NCI-H446 treated with DMSO at 0.1 percent for 48 hours (cell line): ENCODE measurements around the gene CKLF.
"Not testable (repeated sequence)": the region's sequence is repeated elsewhere in the genome, so short reads cannot be mapped to it uniquely, and the experiment has no call there.

Experiments
- DNase-seq: peaks from one replicate; lab custom pipeline; 2025; lab: John Stamatoyannopoulos, UW

Gene CKLF

DNA sequence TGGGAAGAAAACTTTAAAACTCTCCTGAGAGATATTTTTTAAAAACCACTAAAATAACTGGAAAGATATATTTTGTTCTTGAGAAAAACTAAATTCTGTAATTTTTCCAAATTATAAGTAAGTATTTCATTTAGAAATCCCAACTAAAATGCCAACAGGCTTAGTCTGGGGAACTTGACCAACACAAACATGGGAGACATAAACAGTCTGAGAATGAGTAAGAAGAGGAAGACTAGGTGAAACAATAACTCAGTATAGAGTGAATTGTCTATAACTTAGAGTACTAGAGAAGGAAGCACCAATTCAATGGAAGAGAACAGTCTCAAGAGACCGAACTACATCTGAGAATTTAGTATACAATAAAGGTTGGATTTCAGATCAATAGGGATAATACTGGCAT lies 16.8 kb downstream of the CKLF start:
- DNase-seq, result no peak

DNA sequence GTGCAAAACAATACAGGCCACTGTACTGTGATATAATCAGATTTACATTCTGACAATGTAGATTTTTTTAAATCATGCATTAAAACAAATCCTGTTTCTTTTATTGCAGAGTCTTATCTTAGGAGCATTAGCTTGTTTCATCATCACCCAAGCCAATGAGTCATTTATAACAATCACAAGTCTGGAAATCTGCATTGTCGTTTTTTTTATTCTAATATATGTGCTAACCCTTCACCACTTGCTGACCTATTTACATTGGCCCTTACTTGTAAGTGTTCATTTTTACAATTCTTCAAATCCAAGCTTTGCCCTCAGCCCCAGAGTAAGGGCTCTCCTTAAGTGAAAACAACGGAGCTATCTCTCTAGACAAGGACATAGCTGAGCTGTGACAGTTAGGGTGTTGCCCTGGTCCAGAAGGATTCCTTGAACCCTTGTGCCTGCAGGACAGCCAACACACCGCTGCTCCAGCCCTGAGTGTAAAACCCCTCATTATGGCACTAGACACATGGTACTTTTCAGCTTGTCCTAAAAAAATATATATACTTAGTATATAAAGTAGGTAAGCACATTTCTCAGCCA lies 17.5 kb downstream of the CKLF start:
- no peak for DNase-seq

DNA sequence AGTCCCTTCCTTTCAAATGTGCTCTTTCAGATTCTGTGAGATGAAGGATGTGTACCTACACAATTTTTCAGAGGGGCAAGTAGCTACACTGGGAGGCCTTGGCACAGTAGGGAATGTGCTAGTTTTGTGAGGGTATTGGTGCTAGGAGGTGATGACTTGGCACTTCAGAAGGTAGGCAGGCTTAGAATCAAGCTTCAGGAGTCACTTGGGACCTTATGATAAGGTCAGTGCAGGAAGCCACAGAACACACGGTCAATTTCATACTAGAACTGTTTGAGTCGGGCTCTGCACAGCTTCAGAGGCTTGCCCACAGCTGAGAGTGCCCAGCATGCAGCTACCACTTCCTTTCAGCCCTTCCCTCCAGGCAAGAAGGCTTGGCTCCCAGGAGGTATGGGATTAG lies 20.0 kb downstream of the CKLF start:
- DNase-seq, result no peak

DNA sequence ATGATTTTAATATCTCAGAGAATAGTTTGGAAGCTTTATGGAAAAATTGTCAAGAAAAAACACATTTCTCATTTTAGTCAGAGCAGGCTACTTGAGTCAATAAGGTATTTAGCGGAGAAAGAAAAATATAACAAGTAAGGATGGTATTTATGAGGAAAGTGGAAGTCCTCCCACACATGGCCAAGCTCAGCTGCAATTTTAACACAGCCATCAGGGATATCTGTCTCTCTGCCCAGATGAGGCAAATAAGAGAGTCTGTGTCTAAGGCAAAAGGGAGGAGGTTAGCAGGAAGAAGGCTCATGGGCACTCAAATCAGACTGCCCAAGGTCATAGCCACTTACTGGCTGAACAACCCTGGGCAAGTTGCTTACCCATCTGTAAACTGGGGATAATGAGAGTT lies 21.7 kb downstream of the CKLF start:
- no peak for DNase-seq

DNA sequence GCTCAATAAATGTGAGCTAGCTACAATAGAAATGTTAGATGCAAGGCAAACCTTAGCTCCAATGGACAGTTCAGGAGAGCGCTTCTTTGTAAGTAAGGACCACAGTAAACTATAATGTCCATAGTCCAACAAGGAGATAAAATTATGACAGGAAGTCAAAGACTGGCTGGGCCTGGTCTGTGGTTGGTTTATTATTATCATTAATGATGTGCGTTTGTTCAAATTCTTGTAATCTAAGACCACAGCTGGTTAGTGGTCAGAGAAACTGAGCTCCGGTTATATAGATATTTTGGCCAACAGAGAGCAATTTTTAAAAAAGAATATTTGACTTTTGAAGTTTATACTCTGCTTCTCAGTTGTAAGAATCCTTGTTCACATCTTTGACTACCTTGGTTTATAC lies 22.2 kb downstream of the CKLF start:
- DNase-seq, result no peak

DNA sequence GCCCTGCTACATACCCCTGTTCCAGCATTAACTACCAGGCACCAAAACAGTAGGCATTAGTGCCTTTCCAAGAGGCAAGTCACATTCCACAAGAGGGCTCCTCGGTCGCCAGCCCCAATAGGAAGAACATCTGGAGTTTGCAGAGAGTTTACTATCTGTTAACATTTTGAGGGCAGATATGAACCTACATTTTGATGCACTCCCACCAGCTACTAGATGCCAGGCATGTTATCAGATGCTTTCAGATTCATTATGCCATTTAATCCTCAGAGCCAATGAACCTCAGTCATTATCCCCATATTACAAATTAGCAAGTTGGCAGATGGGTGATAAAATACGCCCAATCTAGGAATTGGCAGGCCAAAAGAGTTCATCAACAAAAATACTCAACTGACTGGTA lies 22.7 kb downstream of the CKLF start:
- DNase-seq, result no peak

DNA sequence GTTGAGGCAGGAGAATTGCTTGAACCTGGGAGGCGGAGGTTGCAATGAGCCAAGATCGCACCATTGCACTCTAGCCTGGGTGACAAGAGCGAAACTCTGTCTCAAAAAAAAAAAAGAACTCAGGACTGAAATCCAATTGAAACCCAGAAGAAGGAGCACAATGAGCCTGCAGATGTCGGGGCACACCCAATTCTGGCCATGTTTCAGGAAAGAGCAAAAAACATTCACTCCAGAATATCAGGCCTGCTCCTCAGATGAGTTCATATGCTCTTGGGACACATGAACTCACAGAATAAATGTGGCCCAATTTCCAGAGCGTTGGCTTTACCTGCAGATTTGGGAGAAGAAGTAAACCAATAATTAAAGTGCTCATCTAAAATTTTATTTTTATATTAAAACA lies 23.9 kb downstream of the CKLF start:
- DNase-seq, result no peak

DNA sequence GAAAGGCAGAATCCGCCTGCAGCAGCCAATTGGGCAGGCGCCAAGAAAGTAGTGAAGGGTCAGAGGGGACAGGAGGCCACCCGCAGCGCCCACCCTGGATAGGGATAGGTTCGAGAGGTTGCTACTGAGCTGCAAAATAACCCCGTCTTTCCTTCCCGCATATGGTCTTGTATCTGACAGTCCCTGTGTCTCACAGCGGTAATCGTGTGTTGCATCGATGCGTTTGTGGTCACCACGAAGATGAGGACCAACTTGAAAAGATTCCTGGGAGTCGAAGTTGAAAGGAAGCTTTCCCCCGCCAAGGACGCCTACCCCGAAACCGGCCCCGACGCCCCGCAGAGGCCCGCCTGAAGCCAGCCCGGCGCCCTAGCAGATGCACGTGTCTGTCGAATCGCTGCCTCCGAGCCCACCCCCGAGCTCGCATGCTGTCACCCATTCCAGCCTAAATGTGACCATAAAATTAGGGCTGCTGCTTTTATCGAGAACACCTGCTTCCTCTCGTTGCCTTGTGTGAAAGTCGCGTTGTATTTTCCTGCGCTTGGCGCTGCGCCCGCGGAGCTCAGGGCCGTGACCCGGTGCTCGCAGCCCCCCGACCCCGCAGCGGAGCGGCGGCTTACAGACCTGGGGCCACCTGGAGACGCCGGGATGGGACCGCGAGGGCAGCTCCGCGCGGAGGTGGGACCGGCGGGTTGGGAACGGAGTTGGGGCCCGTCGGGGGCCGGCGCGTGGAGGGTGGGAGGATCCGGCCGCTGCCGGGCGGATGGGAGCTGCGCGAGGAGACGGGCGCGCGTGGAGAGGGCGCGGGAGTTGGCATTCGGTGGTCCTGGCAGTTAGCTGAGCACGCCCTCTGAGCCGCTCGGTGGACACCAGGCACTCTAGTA lies 26.5 kb downstream of the CKLF start, which contains the start of gene CMTM2:
Gene CMTM2 (plus strand): TSS at position 813 of the 881 bp plus-strand sequence. CDS start 145 bp downstream, outside the sequence.
- no peak for DNase-seq

DNA sequence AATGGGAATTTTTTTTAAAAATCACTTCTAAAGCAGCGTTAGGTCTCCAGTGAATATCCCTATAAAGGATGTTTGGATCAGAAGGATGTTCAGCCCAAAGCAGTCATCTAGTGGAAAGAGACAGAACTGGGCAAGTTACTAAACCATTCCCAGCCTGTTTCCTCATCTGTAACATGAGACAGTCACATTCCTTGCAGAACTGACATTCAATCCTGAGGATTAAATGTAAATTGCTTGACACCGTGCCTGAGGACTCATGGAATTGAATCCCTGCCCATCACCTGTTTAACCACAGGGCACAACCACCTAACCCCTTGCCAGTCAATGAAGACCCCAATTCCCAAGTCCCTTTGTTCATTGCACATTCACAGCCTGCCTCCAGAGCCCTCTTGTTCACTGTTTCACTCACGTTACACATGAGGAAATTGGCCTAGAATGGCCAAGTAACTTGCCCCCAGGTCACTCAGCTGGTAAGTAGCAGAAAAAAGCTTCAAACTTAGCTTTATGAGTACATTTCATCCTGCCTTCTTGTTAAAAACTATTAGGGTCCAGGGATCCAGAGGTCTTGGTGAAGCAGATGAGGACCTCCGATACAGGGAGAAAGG lies 28.3 kb downstream of the CKLF start:
- no peak for DNase-seq

DNA sequence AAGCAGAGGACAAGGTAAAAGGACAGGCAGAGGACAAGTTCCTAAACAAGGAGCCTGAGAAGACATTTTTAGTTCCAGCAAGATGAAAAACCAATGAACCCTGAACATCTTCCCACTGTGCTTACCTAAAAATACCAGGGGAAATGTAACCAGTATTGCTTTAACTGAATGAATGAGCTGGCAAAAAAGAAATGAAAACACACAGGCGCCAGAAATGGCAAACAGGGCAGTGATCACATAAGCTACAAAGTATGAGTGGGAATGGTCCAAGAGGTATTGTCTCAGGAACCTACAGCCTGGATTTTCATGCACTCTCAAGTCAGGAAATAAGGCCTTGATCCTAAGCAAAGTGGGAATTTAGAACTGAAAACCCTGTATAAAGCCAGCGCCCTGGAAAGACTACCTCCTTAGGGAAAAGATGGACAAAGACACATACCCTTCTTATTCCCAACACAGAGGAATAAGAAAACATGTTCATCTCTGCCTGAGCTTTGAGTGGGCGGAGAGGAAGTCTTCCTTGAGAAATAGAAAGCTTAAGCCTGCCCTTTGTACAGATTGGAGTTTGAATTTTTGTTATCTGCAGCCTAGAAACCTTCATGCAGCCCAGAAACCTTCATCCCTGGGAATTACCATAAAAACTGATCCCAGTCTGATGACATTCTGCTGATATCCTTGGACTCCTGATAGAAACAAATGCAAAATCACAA lies 29.0 kb downstream of the CKLF start:
- no peak for DNase-seq

DNA sequence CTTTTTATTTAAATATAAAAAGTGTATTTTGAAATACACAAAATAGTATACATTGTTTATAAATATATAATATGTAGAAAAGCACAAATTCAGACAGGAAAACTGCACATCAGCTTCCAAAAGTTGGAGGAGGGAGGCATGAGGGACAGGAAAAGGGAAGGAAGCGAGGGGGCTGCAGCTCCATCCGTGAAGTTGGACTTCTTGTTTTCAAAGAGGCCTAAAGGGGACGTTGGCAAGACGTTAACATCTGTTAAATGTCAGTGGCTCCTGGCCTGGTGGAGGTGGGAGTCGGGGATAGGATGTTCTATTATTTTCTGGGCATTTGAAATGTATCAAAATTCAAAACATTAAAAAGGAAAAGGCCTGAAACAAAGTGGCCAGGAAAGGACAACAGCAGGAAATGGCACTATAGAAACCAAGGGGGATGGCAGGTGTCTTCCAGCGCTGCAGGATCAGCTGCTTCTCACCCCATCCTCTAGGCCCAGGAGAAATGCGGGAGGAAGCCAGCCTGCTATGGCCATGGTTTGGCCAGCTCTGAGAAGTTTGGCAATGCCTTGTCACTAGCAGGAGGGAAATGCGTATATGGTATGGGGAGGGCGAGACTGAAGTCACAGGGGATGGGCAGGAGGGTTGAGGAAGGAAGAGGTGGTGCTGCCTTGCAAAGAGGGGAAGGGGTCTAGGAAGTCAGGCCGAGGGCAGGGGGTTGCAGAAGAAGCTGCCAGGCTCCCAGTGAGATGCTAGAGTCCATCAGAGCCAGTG lies 33.3 kb downstream of the CKLF start:
- no peak for DNase-seq

DNA sequence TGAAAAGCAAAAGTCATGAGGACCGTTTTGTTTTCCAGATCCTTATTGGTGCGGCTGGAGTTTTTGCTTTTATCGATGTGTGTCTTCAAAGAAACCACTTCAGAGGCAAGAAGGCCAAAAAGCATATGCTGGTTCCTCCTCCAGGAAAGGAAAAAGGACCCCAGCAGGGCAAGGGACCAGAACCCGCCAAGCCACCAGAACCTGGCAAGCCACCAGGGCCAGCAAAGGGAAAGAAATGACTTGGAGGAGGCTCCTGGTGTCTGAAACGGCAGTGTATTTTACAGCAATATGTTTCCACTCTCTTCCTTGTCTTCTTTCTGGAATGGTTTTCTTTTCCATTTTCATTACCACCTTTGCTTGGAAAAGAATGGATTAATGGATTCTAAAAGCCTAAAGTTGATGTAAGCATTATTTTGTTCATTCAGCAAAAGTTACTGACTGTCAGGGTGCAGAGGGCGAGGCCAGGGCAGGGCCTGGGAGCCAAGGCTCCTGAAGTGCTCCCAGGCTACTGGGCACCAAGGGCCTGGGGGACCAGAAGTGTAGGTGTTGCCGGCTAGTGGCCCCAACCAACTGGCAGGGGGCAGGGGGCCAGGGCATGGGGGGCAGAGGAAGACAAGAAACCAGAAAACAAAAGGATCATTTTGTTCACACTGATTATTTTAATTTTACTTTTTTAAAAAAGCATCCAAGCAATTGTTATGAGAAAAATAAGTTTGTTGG lies 35.7 kb downstream of the CKLF start:
- DNase-seq, result no peak

DNA sequence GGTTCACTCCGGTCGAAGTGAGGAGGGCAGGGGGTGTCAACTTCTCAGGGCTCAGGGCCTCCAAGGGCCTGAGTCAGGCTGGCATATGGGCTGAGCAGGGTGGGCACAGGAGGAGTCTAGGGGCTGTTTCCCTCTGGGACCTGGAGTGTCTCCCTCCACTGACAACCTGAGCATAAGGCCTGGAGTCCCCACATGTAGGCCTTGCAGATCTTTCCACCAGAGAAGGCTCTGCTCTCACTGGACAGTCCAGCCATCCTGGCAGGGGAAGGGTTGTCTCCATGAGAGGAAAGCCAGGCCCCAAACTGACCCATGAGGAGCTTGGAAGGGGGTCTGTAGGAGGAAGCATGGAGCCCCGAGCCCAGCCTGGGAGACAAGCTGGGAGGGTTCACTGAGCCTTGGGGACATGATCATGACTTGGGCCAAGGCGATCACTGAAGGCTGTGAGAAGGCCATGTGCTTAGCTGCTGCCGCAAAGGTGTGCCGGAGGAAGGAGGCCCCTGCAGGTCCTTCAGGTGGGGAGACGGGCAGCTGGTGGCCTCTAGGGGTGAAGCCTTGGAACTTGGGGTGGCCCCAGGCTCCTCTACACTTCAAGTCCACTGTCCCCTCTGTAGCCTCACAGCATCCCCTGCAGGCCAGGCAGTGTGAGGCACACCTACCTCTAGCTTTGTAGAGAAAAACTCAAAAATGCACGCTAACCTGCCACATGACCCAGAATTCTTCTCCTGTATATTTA lies 36.8 kb downstream of the CKLF start:
- no peak for DNase-seq

DNA sequence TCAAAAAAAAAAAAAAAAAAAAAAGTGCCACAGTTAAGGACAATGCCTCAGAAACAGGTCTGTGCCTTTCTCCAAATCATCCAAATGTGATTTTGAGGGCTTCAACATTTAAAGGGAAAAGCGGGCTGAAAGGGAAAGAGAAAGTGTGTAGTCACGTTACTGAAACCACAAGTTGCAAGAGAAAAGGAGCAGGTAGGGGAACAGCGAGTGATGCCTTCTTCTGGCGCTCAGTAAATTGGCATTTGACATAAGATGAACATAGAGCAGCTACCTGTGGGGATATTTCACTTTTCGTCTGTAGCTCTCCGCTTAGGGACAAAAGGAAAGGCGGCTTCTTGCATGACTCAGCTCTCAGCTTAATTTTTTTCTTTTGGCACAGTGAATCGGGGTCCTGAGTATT lies 37.9 kb downstream of the CKLF start:
- no peak for DNase-seq

DNA sequence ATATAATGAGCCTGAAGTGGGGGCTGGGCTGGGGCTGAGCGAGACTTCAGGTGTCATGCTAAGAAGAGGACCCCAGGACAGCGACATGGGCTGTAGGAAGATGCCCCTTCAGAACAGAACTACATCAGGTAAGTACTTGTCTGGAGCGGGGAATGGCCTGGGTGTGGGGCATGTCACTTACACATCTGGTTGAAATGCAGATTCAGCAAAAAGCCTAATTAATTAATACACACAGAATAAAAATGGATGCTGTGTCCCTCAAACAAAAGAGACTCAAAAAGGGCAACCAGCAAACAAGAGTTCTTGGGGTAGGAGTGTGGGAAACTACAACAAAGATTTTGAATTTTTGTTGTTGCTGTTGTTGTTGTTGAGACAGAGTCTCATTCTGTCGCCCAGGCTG lies 38.6 kb downstream of the CKLF start:
- no peak for DNase-seq

DNA sequence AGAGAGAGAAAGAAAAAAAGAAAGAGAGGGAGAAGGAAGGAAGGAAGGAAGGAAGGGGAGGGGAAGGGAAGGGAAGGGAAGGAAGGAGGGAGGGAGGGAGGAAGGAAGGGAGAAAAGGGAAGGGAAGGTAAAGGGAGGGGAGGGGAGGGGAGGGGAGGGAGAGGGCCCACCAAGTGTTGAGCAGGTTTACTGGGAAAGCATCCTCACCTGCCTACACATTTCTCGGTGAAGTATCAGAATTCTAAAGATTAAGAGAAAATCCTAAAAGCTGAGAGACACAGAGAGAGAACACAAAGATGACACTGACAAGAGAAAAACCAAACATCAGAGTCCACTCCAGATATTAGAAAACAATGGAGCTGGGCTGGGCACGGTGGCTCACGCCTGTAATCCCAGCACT lies 39.9 kb downstream of the CKLF start:
- no peak for DNase-seq

DNA sequence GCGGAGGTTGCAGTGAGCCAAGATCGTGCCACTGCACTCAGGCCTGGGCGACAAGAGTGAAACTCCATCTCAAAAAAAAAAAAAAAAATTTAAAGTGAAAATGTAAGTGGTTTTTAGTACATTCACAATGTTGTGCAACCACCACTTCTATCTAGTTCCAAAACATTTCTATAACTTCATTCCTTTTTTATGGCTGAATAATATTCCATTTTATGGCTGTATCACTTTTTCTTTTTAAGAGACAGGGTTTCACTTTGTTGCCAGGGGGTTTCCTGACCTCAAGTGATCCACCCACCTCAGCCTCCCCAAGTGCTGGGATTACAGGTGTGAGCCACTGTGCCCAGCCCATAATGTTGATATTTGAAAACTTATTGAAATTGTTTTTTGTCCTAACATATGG lies 40.4 kb downstream of the CKLF start:
- DNase-seq, result no peak

DNA sequence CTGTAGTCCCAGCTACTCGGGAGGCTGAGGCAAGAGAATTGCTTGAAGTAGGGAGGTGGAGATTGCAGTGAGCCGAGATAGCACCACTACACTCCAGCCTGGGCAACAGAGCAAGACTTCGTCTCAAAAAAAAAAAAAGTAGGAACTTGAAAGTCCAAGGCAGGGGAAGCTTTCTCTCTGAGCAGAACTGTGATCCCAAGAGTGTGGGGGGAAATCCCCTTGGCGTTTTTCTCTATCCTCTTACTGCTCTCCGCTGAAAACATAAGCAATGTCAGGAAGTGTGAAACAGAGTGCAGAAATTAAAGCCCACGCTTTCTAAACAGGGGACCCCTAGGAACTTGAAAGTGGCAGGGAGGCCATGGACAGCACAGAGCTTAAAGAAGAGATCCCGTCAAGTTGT lies 42.4 kb downstream of the CKLF start:
- DNase-seq, result no peak

DNA sequence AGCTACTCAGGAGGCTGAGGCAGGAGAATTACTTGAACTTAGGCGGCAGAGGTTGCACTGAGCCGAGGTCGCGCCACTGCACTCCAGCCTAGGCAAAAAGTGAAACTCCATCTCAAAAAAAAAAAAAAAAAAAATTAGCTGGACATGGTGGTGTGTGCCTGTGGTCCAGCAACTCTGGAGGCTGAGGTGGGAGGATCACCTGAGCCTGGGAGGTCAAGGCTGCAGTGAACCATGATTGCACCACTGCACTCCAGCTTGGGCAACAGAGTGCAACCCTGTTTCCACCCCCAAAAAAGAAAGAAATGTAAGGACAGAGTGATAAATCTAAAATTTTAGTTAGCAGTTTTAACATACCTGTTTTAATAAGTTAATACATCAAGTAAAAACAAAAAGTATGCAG lies 44.2 kb downstream of the CKLF start:
- DNase-seq, result not testable (repeated sequence)

DNA sequence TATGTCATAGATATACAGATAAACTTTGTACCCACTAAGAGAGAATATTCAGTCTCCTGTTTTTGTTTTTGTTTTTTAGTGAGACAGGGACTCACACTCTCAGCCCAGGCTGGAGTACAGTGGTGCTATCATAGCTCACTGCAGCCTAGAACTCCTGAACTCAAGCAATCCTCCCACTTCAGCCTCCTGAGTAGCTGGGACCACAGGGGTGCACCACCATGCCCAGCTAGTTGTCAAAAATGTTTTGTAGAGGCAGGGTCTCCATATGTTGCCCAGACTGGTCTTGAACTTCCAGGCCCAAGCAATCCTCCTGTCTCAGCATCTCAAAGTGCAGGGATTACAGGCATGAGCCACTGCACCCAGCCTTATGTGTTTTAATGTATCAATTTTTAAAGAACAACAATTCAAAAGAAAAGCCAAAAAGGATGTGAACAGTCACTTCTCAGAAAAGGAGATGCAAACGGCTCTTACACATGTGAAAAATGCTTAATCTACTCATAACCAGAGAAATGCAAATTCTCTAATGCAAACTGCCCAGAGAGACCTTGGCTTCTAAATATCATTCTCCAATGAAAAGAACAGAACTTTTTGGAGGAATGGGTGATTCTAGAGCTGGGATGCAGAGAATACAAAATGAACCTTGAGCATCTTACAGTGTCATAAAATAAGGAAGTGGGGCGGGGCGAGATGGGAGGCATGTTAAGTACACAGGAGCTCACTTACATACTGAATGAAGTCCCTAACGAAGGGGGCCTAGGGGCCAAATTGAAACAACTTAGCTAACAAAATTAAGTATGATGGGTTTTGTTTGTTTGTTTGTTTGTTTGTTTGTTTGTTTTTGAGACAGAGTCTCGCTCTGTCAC lies 44.8 kb downstream of the CKLF start:
- DNase-seq, result no peak
